ENCODE measurements around the gene SHMT2.

The SHMT2 gene

GRCh38 chr12:57201631-57202030 lies 27.9 kb upstream of the SHMT2 start:
- TF ChIP-seq CSDC2 (CRISPR knock-in tag; IDR thresholded peaks at IDR 0.05): no peak
- TF ChIP-seq, protein P1, sequence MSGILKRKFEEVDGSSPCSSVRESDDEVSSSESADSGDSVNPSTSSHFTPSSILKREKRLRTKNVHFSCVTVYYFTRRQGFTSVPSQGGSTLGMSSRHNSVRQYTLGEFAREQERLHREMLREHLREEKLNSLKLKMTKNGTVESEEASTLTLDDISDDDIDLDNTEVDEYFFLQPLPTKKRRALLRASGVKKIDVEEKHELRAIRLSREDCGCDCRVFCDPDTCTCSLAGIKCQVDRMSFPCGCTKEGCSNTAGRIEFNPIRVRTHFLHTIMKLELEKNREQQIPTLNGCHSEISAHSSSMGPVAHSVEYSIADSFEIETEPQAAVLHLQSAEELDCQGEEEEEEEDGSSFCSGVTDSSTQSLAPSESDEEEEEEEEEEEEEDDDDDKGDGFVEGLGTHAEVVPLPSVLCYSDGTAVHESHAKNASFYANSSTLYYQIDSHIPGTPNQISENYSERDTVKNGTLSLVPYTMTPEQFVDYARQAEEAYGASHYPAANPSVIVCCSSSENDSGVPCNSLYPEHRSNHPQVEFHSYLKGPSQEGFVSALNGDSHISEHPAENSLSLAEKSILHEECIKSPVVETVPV (CRISPR knock-in tag; IDR thresholded peaks at IDR 0.05): no peak
- no peak for TF ChIP-seq OSR1 (CRISPR knock-in tag; IDR thresholded peaks at IDR 0.05)
- no peak for TF ChIP-seq ISL1 (CRISPR knock-in tag; IDR thresholded peaks at IDR 0.05)
- no peak for TF ChIP-seq TOX (CRISPR knock-in tag; IDR thresholded peaks at IDR 0.05; ENCODE audit: borderline replicate concordance)
- no peak for TF ChIP-seq TCF4 (CRISPR knock-in tag; IDR thresholded peaks at IDR 0.05; ENCODE audit: borderline replicate concordance)
- TF ChIP-seq RARB (CRISPR knock-in tag; IDR thresholded peaks at IDR 0.05): no peak
- no peak for TF ChIP-seq ARNTL (CRISPR knock-in tag; IDR thresholded peaks at IDR 0.05; ENCODE audit: borderline replicate concordance, low read depth)
- no peak for TF ChIP-seq ESRRG (CRISPR knock-in tag; IDR thresholded peaks at IDR 0.05)
- no peak for TF ChIP-seq CREB5 (CRISPR knock-in tag; IDR thresholded peaks at IDR 0.05; ENCODE audit: low read depth)
- no peak for TF ChIP-seq ZNF70 (CRISPR knock-in tag; IDR thresholded peaks at IDR 0.05)
- no peak for TF ChIP-seq BACH2 (CRISPR knock-in tag; IDR thresholded peaks at IDR 0.05; ENCODE audit: borderline replicate concordance)
- TF ChIP-seq SNAI2 (CRISPR knock-in tag; IDR thresholded peaks at IDR 0.05): no peak
- no peak for TF ChIP-seq ZFP30 (CRISPR knock-in tag; IDR thresholded peaks at IDR 0.05)
- no peak for TF ChIP-seq ZNF565 (CRISPR knock-in tag; conservative IDR thresholded peaks at IDR 0.05; ENCODE audit: low read depth)
- TF ChIP-seq POU6F1 (CRISPR knock-in tag; IDR thresholded peaks at IDR 0.05; ENCODE audit: borderline replicate concordance, low read depth): no peak
- no peak for TF ChIP-seq ZFP3 (CRISPR knock-in tag; IDR thresholded peaks at IDR 0.05)
- no peak for TF ChIP-seq ZNF8 (CRISPR knock-in tag; IDR thresholded peaks at IDR 0.05)
- TF ChIP-seq GLIS3 (CRISPR knock-in tag; IDR thresholded peaks at IDR 0.05): no peak
- TF ChIP-seq PATZ1 (CRISPR knock-in tag; IDR thresholded peaks at IDR 0.05; ENCODE audit: borderline replicate concordance): no peak
- ATAC-seq: no peak

DNA sequence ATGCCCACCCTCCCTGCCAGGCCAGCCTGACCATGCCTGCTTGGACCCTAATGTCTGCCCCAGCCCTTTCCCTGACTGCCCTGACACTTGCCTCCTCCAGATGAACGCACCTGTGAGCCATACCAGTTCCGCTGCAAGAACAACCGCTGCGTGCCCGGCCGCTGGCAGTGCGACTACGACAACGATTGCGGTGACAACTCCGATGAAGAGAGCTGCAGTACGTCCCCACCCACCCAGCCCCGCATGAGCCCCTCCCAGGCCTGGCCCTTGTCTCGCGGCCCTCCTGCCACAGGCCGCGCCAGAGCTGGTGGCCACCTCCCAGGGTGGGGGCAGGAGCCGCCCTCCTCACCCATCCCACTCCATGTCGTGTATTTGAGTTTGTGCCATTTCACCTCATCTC lies 27.2 kb upstream of the SHMT2 start:
- no peak for TF ChIP-seq CSDC2 (CRISPR knock-in tag; IDR thresholded peaks at IDR 0.05)
- TF ChIP-seq RARB (CRISPR knock-in tag; IDR thresholded peaks at IDR 0.05): no peak
- TF ChIP-seq SNAI2 (CRISPR knock-in tag; IDR thresholded peaks at IDR 0.05): no peak
- no peak for TF ChIP-seq PPARA (CRISPR knock-in tag; IDR thresholded peaks at IDR 0.05; ENCODE audit: borderline replicate concordance)
- no peak for TF ChIP-seq ZNF8 (CRISPR knock-in tag; IDR thresholded peaks at IDR 0.05)
- TF ChIP-seq ARNTL (CRISPR knock-in tag; IDR thresholded peaks at IDR 0.05; ENCODE audit: borderline replicate concordance, low read depth): no peak
- TF ChIP-seq PATZ1 (CRISPR knock-in tag; IDR thresholded peaks at IDR 0.05; ENCODE audit: borderline replicate concordance): no peak
- TF ChIP-seq POU6F1 (CRISPR knock-in tag; IDR thresholded peaks at IDR 0.05; ENCODE audit: borderline replicate concordance, low read depth): no peak
- no peak for TF ChIP-seq BACH2 (CRISPR knock-in tag; IDR thresholded peaks at IDR 0.05; ENCODE audit: borderline replicate concordance)
- no peak for TF ChIP-seq OSR1 (CRISPR knock-in tag; IDR thresholded peaks at IDR 0.05)
- no peak for ATAC-seq
